Measurements from ENCODE around the gene PCDH9.

The PCDH9 gene

DNA sequence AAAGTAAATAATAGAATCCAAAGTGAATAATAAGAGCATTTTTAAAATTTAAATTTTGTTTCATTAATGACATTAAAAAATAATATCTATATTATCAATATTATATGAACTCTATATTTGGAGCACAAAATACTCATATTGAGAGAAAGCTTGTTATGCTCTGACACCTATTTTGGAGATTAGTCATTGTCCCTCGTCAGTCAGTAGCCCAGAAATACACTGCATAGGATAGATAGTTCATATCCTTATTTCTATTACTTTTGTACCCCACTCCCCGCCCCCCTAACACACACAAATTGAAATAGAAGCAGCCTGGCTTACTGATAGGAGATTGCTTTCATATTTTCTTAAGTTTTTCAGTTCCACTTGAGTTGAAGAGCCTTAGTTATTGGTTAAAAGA, 652.8 kb downstream of the PCDH9 start:
- no peak for DNase-seq (ENCODE audit: low read depth, low spot score)

DNA sequence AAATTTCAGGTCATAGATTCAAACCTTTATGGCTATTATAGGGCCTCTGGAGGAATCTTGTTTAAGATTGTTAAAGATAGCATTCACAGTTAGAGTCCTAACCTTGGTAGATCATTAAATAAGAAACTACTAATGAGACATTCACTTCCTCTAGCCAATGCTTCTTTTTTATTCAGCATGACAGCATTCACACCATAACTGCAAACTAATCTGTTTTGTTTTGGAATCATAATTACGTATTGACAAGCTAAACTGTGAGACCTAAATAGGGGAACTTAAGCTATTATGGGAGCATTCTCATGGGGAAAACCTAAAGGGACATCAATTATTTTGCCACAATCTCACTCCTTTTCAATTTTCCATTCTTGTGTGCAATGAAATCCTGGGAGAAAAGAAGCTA, 653.8 kb downstream of the PCDH9 start:
- DNase-seq (ENCODE audit: low read depth, low spot score), result no peak

DNA sequence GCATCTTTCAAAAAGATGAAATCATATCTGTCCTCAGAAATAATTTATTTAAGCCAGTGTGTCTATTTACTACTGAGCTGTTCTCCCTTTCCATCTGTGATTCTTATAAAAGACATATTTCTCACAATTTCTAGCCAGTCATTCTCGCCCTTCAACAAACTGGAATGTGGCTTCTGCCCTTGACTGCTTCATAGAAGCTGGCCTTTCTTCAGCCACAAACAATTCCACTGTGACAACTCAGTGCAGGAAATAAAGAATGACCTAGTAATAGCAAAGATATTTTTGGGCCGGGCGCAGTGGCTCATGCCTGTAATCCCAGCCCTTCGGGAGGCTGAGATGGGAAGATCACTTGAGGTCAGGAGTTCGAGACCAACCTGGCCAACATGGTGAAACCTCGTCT, 655.5 kb downstream of the PCDH9 start:
- DNase-seq (ENCODE audit: low read depth, low spot score), result no peak

DNA sequence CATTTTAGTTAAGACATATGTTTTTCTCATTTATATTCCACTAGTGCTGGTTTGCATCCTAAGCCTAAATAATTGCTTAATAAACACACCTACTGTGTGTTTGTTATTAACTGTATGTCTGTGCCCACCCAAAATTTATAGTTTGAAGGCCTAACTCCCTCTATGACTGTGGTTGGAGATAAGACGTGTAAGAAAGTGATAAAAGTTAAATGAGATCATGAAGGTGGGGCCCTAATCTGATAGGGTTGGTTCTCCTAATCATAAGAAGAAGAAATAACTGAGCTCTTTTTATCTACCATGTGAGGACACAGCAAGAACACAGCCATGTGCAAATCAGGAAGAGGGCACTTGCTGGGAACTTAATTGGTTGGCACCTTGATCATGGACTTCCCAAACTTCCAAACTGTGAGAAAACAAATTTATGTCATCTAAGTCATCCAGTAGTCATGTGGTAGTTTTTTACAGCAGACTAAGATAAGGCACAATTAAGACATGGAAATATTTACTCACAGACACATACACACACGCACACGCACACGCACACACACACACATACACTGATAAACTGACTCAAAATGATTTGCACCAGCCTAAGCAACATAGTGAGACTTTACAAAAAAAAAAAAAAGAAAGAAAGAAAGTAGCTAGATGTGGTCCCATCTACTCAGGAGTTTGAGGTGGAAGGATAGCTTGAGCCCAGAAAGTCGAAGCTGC, 662.1 kb downstream of the PCDH9 start:
- no peak for DNase-seq (ENCODE audit: low read depth, low spot score)

DNA sequence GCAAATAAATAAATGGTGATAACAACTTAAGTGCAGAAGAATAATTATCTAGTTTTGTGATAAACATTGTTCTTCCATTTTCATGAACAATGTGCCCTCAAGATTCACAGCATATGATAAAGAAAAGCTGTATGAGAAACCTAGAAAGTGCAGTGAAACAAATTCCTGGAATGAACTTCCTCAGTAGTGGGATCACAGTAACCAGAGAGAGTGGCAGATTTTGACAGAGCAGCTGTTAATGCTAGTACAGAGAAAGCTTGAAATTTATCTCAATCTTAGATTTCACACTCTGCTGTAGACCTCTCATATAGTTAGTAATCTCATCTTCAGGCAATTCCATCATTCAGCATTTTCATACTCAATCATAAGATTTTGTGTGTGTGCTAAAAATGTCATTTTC, 664.9 kb downstream of the PCDH9 start:
- DNase-seq (ENCODE audit: low read depth, low spot score), result no peak

DNA sequence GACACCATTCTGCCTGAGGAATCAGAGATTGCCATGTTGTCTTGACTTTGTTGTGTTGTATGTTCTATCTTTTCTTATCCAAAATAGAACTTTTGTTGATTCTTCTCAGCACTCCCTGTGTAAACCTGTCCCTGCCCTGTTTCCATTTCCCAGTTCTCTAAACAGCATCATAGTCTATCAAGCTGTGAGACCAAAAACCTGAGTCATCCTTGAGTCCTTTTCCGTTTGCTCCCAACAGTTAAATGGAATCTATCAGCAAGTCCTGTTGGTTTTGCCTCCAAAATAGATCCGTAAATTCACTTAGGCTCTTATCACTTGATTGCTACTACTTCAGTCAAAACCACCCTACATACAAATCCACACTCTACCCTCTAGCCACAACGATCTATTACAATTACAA, 667.1 kb downstream of the PCDH9 start:
- no peak for DNase-seq (ENCODE audit: low read depth, low spot score)

DNA sequence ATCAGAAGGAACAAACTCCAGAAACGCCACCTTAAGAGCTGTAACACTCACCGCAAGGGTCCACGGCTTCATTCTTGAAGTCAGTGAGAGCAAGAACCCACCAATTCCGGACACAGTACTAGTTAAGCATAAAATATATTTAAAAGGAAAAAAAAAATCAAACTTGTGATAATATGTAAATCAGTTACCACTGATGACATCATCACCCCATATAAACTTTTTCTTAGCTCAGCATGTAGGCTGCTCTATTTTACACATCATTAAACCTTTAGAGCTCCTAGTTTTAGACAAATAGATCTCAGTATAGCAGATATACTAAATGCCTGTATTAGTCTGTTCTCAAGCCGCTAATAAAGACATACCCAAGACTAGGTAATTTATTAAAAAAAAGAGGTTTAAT, 668.1 kb downstream of the PCDH9 start:
- DNase-seq (ENCODE audit: low read depth, low spot score), result no peak

DNA sequence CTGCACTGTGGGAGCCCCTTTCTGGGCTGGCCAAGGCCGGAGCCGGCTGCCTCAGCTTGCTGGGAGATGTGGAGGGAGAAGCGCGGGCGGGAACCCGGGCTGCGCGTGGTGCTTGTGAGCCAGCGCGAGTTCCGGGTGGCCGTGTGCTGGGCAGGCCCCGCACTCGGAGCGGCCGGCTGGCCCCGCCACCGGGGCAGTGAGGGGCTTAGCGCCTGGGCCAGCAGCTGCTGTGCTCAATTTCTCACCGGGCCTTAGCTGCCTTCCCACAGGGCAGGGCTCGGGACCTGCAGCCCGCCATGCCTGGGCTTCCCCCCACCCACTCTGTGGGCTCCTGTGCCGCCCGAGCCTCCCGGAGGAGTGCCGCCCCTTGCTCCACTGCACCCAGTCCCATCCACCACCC, 669.1 kb downstream of the PCDH9 start:
- DNase-seq (ENCODE audit: low read depth, low spot score), result no peak

DNA sequence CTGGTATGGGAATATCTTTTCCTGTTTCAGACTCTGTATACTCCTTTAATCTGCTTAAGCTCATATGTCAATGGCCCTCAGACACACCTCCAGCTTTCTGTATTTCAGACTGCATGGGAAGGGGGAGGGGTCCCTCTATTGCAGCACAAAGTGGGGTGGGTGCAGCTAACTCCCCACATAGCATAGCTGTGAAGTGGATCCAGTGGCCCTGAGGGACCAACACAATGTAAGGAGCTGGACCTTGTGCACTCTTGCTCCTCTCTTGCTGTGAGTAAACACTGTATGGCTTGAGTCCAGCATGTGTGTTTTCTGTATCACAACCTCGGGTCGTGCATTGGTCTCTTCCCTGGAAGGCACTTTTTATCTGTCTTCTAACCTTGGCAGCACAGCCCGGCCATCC, 669.9 kb downstream of the PCDH9 start:
- no peak for DNase-seq (ENCODE audit: low read depth, low spot score)

DNA sequence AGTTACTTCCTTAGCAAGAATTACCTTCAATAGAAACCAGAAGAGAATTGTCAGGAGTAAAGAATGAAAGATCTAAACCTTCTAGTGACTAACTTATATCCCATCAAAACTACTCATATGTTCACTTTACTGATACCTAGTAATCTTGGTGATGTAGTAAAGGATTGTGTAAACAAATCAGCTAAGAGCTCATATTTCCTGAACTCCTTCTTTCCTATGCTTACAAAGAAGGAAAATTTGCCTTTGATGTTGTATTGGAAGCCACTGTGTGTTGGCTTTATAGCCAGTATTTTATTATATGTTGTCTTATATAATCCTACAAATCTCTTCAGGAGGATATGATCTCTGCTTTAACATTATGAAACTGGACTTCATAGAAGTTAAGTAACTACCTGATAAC, 671.0 kb downstream of the PCDH9 start:
- DNase-seq (ENCODE audit: low read depth, low spot score), result no peak

DNA sequence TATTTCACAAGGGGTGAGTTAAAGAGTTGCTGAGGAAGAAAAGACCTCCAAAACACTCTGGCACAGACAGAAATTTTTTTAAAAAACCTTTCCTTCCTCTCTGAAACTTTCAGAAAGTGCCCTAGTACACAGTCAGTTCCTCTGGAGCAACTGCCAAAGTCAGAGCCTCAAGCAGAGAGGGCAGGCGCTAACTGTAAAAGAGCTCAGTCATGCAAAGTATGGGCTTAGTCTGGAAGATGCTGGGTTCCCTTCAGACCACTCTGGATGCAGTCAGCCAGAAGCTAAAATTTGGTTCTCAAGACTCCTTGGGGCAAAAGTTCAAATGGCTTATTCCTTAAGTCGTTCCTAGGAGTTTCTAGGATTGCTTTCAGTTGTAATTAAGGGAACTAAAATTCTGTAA, 671.6 kb downstream of the PCDH9 start:
- no peak for DNase-seq (ENCODE audit: low read depth, low spot score)

DNA sequence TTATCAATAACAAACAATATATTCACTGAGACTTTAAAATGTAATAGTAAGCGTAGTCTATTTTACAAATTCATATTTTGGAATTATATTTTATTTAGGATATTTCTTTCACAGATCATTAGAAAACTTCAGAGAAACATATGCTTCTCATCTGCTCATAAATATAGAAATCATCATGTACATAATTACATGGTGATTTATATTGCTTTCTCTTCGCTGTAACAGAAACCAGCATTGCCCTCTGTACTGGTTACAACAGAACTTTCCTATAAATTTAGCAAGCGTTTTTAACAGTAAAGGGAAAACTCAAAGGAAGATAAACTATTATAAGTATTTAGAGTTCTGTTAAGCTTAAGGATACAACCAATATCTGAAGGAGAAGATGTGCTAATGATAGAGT, 672.8 kb downstream of the PCDH9 start:
- DNase-seq (ENCODE audit: low read depth, low spot score), result no peak

DNA sequence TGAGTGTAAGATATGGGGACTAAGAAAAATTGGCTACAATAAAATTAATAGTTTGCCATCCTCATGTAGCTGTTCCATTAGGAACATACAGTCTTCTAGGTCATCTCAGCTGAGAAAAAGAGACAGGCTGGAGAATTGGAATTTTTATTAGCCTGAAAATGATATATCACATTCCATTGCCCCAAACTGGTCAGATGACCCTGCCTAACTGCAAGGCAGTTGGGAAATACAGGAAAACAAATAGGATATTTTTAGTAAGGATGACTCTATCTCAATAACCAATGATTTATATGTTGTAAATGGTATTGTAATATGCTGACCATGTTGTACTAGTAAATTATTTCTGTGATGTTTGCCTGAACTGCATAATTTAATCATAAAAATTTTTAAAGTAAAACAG, 673.8 kb downstream of the PCDH9 start:
- no peak for DNase-seq (ENCODE audit: low read depth, low spot score)

DNA sequence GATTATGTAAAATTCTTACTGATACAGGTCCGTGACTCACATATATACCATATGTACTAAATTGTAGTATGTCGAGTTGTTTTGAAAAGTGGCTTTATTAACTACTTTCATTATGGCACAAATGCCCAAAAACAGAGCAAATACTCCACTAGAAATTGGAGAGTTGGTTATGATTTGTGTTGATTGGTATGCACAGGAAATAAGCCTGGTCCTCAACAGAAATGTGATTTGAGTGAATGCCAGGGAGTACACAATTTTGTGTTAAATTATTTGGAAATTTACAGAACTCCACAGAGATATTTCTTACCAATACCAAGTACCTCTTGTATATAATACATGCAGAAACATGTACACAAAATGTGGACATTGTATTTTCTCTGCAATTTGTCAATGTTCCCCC, 676.7 kb downstream of the PCDH9 start:
- DNase-seq (ENCODE audit: low read depth, low spot score), result no peak

DNA sequence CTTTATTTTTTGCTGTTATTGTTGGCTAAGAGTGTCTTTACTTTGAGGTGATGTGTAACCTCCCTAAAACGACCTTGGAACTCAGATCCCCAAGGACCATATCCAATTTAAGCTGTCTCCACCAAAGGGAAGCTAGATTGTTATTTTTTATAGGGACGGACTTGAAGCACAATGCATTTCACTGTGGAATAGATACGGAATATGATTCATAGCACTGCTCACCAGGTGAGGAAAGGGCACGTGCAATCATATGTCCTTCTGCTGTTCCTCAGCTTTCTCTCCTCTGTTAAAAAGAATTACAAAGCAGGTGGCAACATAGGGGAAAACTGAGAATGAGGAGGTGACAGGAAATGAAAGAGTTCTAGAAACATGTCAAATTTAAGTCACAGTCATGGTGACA, 679.0 kb downstream of the PCDH9 start:
- no peak for DNase-seq (ENCODE audit: low read depth, low spot score)

DNA sequence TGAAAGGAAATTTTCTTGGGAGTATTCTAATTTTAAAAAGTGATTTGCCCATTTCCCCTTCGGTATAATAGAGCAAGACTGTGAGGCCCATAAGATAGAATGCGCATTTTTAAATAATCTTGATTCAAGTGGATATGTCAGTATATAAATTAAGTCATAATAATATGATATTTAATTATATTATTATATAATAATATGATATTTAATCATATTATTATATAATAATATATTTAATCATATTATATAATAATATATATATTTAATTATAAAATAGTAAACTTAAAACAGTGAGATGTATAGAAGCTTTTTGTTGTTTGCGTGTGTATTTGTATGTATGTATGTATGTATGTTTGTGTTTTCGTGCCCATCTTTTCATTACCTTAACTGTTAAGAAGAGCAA, 682.5 kb downstream of the PCDH9 start:
- no peak for DNase-seq (ENCODE audit: low read depth, low spot score)

DNA sequence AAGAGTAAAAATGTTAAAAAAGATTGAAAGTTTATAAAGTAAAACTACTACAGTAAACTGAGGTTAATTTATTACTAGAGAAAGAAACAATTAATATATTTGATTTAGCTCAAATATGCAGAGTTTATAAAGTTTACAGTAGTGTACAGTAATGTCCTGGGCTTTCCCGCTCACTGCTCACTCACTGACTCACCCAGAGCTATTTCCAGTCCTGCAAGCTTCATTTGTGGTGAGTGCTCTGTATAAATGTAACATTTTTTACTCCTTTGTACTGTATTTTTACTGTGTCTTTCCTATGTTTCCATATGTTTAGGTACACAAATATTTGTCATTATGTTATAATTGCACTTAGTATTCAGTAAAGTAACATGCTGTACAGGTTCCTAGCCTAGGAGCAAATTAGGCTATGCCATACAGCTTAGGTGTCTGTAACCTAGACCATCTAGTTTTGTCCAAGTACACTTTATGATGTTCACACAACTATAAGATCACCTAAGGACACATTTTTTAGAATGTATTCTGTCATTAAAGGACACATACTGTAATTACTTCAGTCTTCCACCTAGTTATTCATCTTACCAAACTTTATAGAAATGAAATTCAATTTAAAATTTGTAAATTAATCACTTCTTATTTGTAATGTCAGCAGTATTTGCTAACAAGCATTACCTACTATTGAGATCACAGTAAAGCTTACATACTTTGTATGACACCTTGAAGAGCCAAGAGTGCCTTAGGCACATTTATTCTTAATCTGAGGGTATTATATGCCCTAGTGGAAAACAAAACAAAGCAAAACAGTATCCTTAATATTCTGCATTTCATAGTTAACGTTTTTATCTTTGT, 683.4 kb downstream of the PCDH9 start:
- DNase-seq (ENCODE audit: low read depth, low spot score), result no peak

DNA sequence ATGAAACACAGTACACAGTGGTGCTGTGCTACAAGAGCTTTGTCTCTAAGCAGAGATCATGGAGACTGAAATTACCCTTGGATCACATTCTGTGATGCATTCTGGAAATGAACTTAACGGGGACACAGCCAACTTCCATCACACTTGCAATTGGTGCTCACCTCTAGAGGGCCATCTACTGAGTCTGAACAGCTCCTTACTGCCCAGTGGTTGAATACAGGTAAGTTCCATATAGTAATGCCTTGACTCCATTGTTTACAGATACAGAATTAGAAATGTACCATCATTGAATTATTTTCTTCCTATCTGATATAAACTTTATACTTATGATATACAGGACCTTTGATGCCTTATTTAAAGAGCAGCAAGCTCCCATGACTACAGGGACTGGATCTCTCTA, 686.4 kb downstream of the PCDH9 start:
- DNase-seq (ENCODE audit: low read depth, low spot score), result no peak

DNA sequence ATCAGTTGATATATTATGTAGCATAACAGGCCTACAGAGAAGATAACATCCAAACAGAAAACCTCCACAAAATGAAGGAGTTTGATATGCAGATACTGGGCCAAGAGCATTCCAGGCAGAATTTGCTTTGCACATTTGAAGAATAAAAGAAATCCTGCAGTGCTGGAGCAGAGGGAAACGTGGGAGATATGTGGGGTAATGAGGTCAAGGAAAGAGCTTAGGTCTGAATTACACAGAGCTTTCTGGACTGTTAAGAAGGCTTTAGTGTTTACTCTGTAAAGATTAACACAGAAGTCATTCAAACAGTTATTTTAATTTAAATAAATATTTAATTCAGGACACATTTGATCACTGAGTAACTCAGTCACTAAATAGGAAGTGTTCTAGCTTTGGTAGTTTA, 692.7 kb downstream of the PCDH9 start:
- no peak for DNase-seq (ENCODE audit: low read depth, low spot score)

DNA sequence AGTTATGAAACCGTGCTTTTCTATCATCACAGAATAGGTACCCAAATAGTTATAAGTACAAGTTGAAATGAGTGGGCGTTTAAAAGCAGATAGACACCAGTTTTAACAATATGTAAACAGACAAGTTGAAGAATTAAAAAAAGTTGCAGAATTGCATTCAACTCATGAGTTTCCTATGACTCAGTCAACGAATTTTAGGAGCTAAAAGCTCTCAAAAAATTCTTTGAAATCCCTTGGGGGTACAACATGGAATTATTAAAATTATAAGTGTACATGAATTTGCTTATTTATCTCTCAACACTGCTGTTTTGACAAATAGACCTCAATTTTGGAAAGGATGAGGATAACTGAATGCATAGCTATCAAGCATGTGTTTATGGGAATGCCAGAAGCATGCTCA, 693.4 kb downstream of the PCDH9 start:
- no peak for DNase-seq (ENCODE audit: low read depth, low spot score)

DNA sequence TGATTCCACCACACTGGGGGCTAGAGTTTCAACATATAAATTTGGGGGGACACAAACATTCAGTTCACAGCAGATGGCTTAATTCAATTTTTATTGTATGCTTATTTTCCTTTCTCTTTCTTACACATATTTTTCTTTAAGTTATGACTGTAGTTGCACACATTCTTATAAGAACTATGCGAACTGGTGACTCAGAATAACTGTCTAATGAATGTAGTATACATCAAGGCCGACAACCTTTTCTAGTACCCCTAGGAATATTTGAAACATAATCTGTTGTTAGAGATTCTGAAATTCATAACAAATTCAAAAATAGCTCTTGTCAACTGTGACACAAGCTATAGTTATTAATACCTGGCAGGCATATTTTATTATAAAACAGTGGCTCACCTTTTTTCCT, 695.6 kb downstream of the PCDH9 start:
- DNase-seq (ENCODE audit: low read depth, low spot score), result no peak

DNA sequence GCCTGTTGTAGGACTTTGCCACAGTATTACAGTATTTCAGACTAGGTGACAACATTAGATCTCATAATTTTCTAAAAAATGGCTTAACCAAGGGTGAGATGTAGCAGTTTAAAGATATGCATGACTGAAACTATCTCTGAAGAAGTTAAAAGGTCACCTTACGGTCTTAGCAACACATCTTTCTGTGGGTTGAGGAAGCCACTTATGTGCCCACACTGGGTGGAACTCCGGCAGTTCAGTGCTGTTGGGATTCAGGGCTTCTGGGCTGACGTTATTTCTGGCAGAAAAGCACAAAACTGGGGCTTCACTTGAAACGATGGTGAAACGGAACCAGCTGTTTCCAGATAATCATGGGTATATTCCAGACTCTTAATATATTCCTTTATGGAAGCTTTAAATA, 697.3 kb downstream of the PCDH9 start:
- DNase-seq (ENCODE audit: low read depth, low spot score), result no peak

DNA sequence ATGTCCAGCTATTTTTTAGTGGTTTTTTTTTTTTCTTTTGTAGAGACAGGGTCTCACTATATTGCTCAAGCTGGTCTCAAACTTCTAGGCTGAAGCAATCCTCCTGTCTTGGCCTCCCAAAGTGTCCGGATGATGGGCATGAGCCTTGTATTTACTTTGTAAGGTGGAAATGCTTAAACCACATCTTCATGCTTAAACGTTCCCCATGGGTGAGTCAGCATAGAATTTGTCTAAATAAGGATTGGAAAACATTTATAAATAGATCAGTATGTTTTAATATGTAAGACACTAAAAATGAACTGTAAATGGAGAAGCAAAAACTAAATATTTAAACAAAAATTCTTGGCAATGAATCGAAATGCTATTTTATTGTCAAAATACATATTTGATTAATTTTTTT, 698.0 kb downstream of the PCDH9 start:
- peak; percentile 9 for DNase-seq (ENCODE audit: low read depth, low spot score)
